ENCODE results near the gene FSTL3.
"Not testable (repeated sequence)": the region's sequence is repeated elsewhere in the genome, so short reads cannot be mapped to it uniquely, and the experiment has no call there.

FSTL3 gene

DNA sequence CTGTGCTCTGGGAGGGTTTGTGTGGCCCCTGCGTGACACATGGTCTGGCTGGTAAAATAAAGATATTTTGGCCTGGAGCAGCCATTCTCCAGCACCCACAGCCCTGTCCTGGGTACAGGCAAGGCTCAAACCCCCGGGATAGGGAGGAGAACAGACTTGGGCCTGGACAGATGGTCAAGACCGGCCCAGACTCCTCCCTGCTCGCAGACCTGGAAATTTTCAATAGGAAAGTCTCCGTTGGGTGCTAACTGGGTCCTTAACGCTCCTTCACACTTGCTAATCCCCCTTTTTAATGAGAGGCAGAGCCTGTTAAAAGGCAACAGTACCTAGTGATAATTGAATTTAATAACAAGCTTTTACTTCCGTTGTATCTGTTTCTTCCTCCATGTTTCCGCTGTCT lies 35.1 kb downstream of the FSTL3 start:
- DNase-seq, result no peak

DNA sequence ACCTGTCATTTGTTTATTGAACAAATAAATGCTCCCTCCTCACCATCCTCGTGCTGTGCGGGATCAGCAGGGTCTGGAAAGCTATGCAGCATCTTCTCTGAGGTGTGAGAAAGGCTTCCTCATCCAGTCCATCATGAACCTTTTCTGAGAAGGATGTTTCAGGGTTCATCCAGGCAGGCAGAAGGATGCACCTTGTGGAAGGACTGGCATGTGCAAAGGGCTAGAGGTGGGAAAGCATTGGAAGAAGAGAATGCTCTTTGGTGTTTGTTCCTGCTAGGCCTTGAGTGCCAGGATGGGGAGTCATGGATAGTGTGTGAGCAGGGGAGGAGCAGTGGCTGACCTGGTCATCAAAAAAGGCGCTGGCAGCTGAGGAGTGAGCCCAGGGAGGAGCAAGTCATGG lies 39.2 kb downstream of the FSTL3 start:
- DNase-seq, result no peak

DNA sequence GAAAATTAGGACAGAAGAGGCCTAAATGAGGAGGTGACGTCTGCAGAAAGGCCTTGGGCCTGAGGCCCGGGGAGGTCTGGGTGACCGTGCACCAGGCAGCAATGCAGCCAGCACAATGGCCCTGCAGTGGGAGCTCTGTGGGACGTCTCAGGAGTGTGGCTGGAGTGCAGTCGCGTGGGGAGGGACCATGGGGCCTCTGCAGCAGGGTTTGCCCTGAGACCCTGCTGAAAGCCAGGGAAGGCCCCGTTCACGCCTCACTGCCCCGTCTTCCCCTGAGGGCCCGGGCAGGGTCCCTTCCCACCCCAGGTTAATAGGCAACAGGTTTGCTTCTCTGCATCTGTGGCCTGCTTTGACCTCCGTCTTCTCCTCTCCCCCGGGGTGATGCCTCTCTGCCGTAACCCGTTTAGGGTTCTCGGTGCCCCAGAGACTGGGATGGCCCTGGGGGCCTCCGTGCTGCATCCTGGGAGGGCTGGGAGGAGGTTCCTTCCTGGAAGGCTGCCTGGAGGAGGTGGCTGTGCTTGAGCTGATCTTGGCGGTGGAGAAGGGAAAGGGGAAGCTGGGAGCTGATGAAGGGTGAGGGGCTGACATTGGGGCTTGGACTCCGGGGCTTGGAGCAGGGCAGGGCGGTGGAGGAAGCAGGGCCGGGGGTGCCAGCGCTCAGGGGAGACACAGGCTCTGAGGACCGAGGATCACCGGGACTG lies 42.2 kb downstream of the FSTL3 start:
- no peak for DNase-seq

DNA sequence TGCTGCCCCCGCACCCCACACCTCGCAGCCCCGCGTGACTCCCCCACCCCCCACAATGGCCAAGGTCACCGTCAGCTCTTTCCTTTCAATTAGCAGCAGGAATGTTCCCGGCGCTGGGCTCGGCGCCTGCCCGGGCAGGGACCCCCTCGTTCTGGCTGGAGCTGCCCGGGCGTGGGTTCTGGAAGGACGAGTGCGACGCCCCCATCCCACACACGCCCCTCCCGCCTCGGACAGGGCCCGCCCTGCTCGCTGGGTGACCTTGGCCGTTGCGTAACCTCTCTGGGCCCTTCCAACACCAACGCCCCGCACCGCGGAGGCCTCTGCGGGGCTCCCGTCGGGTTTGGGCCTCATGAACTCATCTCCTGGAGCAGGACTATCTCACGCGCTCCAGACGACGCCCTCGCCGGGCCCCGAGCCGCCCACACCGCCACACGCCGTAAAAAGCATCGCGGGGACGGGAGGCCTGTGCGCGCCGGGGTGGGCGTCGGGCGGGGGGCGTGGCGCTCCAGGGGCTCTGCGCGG lies 42.9 kb downstream of the FSTL3 start:
- DNase-seq, result no peak

DNA sequence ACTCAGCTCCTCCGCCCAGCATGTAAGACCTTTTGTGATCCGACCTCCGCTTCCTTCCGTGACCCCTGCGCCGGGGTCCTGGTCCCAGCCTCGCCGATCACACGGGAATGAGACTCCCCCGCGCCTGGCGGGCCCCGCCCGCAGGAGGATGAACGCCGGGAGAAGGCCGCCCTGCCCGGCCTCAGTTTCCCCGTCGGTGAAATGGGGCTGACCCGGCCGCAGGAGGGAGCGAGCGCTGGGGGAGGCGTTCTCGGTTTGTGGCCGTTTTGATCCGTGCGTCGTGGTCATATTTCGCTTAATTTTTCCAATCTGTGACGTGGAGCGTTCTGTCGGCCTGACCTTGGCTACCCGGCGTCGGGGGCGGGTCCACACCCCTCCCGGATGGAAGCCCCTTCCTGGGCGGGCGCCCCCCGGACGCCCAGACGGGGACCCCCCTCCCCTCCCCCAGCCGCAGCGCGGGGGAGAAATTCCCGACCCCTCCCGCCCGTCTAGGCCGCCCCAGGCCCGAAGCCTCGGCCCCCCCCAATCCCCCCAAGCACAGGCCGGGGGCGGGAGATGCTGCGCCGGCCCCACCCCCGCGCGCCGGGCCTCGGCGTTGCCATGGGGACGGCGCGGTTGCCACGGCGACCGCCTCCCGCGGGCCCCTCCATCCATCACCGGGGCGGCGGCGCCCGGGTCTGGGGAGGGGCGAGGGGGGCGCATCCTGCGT lies 43.6 kb downstream of the FSTL3 start:
- DNase-seq, result no peak

DNA sequence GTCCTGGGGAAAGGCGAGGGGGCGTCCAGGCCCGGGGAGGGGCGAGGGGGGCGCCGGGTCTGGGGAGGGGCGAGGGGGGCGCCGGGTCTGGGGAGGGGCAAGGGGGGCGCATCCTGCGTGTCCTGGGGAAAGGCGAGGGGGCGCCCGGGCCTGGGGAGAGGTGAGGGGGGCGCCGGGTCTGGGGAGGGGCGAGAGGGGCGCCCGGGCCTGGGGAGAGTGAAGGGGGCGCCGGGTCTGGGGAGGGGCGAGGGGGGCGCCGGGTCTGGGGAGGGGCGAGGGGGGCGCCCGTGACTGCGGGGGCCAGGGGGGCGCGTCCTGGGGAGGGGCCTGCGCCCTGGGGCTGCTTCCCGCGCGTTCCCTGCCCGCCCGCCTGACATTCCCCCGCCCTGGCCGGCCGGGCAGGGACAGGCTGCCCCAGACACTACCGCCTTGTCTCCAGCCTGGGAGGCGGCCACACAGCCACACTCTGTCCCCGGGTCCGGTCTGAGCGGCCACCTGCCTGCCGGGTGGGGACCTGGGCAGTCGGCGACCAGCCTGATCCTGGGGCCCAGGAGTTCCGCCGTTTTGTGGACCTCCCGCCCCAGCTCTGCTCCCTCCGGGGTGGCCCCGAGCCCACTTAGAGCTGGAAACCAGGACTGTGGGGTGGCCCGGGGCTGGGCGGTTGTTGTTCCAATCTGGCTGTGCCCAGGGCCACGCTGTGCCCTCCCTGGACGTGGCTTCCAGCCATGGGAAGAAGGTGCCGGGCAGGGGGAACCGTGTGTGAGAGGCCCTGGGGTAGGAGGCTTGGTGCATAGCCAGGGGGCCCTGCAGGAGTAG lies 44.4 kb downstream of the FSTL3 start:
- no peak for DNase-seq

DNA sequence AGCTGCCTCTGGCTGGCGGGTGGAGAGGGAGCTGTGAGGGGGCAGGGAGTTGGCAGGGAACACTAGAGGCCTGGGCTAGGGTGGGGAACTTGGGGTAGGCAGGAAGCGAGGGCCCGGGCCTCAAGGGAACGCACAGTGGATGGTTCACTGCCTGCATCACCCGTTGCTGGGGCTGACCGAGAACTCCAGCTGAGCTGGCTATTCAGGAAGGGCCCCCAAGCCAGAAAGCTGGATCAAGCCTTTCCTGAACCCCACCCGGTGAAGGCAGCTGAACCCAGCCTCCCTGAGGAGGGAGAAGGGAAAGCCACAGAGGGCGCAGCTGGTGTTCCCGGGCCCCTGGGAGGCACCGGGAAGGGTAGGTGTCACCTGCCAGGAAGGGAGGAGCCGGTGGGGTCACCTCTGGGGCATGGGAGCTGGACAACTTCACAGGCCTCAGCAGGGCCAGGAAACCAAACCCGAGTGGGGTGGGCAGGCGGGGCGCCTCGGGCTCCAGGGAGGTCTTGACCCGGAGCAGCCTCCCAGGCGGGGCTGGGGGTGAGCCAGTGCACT lies 46.4 kb downstream of the FSTL3 start:
- no peak for DNase-seq

DNA sequence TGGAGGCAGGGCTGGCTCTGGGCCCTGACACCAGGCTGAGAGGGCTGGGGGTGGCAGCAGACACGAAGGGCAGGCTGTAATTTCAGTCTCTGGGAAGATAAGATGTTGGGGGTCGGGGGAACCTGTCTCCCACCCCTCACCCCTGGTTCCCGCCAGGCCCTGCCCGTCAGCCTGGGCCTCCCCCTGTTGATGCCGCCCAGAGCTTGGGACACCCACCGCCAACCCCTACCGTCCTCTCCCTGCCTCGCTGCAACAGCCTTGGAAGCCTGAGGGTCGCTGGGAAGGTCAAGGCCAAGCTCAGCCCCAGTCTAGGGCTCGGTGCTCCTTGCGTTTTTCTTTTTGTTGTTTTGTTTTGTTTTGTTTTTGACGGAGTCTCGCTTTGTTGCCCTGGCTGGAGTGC lies 47.1 kb downstream of the FSTL3 start:
- no peak for DNase-seq

DNA sequence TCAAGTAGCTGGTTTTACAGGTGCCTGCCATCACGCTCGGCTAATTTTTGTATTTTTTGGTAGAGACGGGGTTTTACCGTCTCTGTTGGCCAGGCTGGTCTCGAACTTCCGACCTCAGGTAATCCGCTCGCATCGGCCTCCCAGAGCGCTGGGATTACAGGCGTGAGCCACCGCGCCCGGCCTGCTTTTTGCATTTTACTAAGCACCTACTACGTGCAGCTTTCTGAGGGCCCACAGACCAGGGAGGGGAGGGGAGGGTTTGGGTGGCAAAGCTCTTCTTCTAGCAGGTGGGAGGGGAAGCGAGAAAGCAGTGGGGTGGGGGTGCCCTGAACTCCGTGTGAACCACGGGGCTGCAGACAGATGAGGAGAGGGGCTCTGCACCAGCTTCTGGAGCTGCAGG lies 47.5 kb downstream of the FSTL3 start:
- no peak for DNase-seq

DNA sequence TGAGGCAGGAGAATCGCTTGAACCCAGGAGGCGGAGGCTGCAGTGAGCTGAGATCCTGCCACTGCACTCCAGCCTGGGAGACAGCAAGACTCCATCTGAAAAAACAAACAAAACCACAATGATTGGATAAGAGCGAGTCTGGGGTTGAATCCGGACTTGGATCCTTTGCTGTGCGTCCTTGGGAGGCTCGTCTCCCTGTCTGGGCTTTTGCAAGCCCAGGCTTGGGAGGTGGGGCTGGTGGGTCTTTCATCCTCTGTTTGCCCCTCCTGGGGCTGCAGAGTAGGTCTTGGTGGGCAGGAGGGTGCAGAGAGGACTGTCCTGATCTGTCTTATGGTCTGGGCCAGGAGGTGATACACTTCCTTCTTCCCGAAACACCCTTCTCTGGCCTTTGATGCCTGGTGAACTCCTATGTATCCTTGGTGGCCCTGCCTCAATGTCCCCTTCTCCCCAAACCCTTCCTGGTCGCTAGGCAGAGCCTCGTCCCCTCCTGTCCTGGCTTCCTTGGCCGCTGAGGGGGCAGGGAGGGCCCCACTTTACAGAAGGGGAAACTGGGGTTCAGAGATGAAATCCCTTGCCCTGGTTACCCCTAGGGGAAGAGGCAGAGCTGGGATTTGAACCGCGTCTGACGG lies 49.4 kb downstream of the FSTL3 start:
- no peak for DNase-seq

DNA sequence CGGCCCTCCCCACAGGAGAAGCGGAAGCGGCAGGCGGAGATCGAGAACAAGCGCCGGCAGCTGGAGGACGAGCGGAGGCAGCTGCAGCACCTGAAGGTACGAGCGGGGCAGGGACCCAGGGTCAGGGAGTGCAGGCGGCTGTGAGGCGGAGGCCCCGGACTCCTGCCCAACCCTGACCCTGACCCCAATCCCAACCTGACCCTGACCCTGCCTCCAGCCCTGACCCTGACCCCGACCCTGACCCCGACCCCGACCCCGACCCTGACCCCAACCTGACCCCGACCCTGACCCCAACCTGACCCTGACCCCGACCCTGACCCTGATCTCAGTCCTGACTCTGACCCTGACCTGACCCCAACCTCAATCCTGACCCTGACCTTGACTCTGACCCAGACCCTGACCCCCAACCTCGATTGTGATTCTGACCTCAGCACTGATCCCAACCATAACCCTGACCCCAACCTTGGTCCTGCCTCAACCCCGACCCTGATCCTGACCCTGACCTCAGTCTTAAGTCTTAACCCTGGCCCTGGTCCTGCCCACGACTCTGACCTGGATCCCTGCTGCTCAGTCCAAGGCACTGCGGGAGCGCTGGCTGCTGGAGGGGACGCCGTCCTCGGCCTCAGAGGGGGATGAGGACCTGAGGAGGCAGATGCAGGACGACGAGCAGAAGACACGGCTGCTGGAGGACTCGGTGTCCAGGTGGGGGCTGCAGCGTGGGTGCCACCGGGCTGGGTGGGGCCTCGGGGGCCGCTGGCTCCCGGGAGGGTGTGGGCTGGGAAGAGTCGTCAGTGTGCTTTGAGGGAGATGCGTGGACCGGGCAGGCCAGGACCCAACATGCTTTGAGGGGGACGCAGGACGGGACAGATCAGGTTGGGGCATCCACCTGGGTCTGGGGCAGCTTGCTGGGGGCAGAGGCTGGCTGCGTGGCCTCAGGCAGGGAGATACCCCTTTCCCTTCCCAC lies 51.1 kb downstream of the FSTL3 start:
- DNase-seq, result no peak

DNA sequence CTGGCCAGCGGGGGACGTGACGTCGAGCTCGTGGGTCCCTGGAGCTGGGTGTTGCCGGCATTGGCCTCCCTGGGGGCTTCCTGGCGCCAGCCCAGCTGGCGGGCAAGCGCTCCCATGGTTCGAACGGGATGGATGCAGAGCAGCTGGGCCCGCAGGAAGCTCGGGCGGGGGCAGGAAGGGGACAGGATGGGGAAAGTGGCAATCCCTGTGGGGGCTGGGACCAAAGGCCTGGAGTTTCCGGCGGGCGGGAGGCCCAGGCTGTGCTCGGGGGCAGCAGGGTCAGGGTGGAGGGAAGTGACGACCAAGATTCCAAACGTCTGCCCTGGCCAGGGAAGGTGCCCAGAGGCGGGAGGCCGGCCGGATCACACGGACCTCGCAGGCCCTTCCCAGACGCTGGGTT lies 51.8 kb downstream of the FSTL3 start:
- no peak for DNase-seq

DNA sequence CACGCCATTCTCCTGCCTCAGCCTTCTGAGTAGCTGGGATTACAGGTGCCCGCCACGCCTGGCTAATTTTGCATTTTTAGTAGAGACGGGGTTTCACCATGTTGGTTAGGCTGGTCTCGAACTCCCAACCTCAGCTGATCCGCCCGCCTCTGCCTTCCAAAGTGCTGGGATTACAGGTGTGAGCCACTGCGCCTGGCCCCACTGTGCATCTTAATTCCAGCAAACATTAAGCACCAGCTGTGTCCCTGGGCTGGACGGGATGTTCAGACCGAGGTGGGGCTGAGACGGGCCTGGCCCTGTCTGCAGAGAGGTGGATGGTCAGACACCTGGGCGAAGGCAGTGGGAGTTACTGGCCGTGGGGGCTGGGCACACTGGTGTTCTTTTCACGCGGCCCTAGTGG lies 53.4 kb downstream of the FSTL3 start:
- DNase-seq, result not testable (repeated sequence)

DNA sequence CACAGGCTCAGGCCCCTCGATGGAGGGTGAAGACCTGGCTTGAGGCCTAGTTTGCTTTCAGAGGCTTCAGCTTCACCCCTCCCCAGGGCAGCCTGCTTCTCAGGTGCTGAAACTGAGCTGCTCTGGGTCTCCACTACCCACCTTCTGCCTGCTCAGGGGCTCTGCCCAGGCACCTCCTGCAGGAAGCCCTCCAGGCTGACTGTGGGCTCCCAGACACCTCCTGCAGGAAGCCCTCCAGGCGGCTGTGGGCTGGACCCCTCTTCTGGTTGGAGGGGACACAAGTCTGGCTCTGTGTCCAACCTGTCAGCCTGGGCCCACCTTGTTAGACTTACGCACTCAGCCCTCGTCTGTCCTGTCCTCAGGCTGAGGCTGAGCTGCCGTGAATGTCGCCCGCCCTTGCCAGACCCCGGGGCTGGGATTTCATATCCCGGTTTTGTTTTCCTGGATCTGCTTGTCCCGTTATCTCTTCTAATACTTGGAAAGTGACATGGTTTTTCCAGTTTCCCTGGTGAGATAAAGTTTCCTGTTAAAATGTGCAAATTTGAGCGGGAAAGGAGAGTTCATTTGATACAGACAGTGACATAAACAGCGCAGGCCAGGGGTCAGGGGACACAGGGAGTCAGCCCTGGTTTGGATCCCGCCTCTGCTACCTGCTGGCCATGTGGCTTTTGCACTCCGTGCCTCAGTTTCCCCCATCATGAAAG lies 53.9 kb downstream of the FSTL3 start:
- no peak for DNase-seq

DNA sequence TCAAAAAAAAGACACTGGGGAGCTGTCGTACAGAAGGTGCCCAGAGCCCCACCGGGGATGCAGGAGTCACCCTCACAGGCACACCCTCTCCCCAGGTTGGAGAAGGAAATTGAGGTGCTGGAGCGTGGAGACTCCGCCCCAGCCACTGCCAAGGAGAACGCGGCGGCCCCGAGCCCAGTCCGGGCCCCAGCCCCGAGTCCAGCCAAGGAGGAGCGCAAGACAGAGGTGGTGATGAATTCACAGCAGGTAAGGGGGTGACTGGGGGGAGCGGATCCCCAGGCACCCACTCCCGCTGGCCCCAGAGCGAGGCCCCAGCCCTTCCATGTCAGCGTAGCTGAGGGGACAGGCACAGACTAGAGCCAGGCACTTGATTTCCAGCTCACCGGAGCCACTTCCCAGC lies 54.8 kb downstream of the FSTL3 start:
- DNase-seq, result no peak

DNA sequence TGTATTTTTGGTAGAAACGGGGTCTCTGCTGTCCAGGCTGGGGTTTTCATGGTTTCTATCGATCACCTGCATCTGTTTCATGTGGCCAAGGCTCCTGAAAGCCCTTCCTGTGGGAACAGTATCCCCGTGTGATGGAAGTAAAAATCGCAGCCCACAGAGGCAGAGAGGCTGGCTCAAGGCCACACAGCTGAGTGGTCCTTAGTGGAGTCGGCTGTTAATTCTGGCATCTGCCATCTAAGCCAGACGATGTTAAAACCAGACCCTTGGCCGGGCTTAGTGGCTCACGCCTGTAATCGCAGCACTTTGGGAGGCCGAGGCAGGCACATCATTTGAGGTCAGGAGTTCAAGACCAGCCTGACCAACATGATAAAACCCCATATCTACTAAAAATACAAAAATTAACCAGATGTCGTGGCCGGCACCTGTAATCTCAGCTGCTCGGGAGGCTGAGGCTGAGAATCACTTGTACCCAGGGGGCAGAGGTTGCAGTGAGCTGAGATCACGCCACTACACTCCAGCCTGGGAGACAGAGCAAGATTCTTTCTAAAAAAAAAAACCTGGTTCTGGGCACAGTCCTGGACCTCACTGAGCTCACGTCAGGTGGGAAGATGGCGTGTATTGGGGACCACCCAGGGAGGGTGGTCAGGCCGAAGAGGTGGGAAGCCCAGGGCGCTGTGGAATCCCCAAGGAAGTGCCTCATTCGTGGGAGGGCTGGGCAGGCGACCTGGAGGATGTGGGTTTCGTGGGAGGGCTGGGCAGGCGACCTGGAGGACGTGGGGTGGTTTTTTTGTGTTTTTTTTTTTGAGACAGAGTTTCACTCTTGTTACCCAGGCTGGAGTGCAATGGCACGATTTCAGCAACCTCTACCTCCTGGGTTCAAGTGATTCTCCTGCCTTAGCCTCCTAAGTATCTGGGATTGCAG lies 56.2 kb downstream of the FSTL3 start:
- no peak for DNase-seq
